NOMO-1 treated with dmso at 0.1 percent for 144 hours (cell line): ENCODE measurements around the gene CCNY.

Experiments used
- DNase-seq: peaks from one replicate; lab custom pipeline; 2025; ENCODE audit not compliant: unreplicated experiment; lab: John Stamatoyannopoulos, UW

The CCNY gene

GRCh38 chr10:35331894-35332640, 4.2 kb upstream of the CCNY start:
- DNase-seq = no peak

- DNase-seq = no peak
These were observed 2.0 kb upstream of the CCNY start for GRCh38 chr10:35334297-35334696.

DNA sequence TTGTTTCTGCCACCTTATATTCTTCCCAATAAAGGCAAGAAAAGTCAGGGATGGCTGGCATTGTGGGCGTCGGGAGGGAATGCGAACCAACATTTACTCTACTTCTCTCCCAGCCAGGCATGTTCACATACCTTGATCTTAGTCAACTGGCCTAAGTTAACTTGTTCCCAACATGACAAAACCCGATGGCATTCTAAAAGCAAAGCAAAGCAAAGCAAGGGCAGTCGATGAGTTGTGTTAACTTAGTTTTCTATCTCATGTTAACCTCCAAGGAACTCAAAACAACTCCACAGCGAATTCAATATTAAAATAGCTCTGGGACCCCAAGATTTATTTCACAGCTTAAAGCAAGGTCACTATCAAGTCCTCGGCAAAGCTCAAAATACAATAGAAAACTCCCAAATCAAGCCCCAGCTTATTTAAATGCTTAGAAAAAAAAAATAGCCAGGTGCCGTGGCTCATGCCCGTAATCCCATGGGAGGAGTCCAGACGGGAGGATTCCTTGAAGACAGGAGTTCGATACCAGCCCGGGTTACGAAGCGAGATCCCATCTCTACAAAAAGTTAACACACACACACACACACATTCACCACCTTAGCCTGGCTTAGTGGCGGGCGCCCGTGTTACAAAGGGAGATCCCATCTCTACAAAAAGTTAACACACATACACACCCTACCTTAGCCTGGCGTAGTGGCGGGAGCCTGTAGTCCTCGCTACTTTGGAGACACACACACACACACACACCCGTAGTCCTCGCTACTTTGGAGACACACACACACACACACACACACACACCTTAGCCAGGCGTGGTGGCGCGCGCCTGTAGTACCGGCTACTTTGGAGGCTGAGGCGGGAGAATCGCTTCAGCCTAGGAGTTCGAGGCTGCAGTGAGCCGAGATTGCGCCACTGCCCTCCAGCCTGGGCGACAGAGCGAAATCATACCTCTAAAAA, 901 bp upstream of the CCNY start:
- DNase-seq = no peak

GRCh38 chr10:35336921-35337823, 863 bp downstream of the CCNY start:
- no peak for DNase-seq

DNA sequence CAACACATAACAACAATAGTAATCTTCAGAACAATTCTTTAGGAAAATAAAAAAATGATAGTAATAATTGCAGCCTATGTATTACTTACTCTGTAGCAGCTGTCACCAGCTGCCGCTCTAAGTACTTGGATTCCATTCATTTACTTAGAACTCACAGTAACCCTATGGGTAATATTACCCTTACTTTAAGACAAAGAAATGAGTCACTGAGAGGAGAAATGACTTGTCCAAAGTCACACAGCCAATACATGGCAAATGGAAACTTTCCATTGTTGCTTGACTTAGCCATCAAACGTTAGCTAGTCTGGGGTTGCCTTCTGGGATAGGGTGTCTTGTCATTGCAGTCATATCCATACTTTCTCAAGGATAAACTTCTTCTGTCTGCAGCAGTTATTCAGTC, 3.6 kb downstream of the CCNY start:
- DNase-seq = no peak

- no peak for DNase-seq
These were observed 4.7 kb downstream of the CCNY start for GRCh38 chr10:35340975-35341374.

- no peak for DNase-seq
These were observed 5.2 kb downstream of the CCNY start for GRCh38 chr10:35341521-35341920.

DNA sequence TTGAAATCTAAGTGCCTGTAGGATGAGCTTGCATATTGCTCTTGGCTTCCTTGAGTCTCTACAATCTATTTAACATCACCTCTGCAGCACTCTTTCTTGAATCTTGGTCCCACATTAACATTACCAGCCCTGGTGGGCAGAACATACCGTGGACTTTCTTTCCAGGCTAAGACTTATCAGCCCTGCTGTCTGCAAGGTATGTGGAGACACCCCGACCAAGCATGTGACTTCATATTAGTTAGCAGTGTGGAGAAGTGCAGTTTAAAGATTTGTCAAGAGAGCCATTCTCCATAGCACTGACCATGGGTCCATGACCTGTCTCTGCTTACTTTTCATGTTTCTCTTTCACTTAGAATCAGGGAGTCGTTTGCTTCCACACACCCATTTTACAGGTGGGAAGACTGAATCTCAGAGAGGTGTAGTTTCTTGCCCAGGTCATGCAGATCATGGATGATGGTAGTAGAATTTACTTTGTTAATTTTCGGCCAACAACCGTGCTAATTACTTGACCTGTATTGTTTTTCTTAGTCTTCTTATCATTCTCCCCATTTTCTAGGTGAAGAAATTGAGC, 6.0 kb downstream of the CCNY start:
- no peak for DNase-seq

- DNase-seq = no peak
These were observed 7.4 kb downstream of the CCNY start for GRCh38 chr10:35343739-35344138.

DNA sequence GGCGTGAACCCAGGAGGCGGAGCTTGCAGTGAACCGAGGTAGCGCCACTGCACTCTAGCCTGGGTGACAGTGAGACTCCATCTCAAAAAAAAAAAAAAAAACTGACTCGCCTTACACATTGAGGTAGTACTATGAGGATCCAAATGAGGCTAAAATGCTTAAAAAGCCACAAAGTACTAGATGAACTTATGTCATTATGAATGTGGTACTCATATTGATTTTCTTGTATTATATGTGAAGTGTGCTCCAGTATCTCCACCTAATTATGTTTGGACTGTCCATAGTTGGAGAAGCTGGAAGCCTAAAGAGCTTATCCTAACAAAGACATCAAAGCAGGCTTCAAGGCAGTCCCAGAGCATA, 9.1 kb downstream of the CCNY start:
- no peak for DNase-seq

DNA sequence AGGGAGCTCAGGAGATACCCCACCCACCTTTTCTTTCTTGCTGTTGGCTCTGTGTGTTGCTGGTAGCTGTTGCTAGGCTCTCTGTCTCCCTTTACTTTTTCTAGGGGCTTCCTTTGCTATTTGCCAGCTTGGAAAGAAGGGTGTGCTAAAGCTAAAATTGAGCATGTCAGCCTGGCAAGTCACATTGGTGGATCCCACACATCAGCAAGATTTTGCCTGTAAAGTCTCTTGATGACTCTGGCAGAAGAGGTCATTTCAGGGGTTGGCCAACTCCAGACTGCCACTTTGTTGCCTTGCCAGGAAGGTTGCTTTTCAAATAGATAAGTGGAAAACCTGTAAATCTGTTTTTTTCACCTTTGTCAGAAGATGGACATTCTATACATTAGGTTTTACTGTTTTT, 9.9 kb downstream of the CCNY start:
- no peak for DNase-seq

- no peak for DNase-seq
These were observed 10.8 kb downstream of the CCNY start for GRCh38 chr10:35347121-35347562.

GRCh38 chr10:35347899-35348608, 11.7 kb downstream of the CCNY start:
- DNase-seq = no peak

DNA sequence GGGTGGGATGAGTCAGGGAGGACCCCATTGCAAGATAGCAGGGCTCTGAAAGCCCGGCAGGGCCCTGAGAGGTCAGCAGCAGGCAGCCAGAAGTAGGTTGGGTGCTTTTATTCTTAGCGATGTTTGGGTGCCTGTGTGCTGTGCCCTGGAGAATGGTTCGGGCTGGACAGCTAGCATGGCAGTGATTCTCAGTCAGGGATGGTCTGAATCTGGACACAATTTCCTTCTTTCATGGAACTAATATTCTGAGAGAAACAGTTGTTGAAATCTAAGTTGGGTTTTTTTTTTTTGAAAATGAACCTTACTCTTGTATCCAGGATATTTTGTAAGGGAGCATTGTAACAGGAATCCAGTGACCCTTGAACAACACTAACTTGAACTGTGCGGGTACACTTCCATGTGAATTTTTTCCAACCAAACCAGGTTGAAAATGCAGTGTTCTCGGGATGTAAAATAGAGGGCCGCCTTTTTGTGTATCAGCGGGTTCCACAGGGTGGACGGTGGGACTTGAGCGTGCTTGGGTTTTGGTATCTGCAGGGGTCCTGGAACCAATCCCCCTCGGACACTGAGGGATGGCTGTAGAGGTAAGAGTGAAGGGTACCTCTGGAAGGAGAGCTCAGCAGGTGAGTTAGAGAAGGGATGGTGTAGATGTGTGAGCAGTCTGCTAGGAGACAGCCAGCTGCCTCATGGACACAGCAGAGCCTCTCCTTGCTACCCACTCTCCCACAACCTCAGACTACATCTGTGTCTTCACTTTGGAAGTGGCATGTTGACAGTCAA, 12.5 kb downstream of the CCNY start:
- no peak for DNase-seq

DNA sequence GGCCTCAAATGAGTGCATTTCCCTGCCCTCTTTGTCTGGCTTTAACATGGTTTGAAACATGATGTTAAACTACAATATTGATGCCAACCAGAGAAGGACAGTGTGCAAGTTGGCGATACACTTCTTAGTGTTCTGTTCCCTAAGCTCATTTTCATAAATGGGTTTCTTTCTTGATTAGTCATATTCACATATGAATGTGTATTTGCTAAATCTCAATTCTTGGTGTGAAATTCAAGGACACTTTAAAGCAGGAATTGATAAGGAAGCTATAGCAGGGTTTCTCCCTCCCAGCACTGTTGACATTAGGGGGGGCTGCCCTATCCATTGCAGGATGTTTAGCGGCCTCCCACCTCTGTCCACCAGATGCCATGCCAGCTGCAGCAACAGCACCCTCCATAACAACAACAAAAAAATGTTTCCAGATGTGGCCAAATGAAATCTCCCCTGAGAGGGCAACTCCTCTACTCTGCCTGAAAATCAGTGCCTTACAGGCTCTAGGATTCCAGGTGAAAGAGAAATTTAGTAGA, 13.1 kb downstream of the CCNY start:
- no peak for DNase-seq

- no peak for DNase-seq
These were observed 14.7 kb downstream of the CCNY start for GRCh38 chr10:35351021-35351420.

- no peak for DNase-seq
These were observed 15.8 kb downstream of the CCNY start for GRCh38 chr10:35352097-35352496.

DNA sequence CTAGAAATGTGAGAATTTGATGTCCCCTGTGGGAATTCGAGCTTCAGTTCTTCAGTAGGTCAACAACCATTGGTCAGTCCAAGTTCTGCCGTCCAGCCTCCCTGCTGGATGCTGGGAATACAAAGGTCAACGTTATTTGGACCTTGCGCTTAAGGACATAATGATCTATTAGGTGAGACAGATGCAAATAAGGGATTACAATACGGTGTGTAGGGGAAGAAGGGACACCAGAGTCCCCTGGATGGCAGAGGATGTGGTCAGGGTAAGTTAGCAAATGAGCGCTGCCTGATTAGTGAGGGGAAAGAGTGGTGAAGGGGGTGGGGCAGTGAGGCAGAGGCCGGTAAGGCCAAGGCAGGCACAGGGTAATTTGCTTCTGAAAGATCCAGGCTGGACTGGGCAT, 16.2 kb downstream of the CCNY start:
- DNase-seq = no peak

DNA sequence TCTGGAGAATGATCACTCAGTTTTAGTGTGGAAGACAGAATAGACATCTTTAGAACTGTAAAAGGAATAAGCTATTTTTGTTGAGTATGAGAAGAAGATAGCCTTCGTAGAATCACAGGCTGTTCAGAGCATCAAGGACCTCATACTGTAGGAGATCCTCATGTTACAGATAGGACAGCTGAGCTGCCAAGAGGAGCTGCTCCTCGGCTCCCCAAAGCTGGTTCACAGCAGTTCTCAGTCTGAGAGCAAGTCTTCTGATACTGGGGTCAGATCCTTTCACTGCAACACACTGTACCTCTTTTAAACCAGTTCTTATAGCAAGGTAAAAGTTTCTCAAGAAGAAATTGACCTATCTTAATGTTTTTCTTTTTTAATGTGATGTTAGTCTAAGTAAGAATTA, 17.1 kb downstream of the CCNY start:
- no peak for DNase-seq
